ENCODE results near the gene TRPM4.

Gene TRPM4

DNA sequence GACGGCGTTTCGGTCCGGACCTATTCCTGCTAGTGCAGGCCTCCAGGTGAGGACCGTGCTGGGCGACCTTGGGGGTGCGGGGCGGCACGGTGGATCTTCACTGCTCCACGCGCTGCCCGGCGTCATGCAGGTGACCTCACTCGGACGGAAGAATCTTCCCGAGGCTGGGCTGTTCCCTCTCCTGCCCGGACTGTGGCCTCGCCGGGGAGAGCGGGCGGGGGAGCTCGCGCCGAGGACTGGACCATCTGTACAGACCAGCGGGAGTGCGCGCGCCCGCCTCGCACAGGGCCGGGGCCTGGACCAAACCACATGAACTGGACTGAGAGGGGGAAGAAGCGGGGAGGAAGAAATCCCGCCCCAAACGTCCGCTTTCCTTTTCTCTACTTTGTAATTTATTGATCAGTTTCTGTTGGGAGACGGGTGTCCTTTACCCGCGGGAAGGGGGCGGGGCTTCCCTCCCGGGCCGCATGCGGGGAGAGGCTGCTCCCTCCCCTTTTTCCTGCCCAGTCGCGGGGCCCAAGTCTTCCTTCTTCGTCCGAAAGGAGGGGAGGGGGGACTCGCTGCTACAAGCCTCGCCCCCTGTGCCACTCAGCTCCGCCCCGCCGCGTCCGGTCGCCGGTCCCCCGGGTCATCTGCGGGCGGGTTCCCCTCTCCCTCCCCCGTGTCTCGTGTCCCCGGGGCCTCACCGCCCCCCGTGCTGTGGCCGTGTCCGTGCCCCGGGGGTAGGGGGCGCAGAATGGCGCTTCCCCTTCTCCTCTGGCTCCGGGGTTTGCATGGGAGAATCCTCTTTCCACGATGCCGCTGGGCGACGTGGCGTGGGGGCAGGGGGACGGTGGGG lies 7.3 kb upstream of the TRPM4 start:
- TF ChIP-seq, protein P1, sequence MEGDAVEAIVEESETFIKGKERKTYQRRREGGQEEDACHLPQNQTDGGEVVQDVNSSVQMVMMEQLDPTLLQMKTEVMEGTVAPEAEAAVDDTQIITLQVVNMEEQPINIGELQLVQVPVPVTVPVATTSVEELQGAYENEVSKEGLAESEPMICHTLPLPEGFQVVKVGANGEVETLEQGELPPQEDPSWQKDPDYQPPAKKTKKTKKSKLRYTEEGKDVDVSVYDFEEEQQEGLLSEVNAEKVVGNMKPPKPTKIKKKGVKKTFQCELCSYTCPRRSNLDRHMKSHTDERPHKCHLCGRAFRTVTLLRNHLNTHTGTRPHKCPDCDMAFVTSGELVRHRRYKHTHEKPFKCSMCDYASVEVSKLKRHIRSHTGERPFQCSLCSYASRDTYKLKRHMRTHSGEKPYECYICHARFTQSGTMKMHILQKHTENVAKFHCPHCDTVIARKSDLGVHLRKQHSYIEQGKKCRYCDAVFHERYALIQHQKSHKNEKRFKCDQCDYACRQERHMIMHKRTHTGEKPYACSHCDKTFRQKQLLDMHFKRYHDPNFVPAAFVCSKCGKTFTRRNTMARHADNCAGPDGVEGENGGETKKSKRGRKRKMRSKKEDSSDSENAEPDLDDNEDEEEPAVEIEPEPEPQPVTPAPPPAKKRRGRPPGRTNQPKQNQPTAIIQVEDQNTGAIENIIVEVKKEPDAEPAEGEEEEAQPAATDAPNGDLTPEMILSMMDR (conservative IDR thresholded peaks at IDR 0.05; ENCODE audit: low read depth), result no peak

DNA sequence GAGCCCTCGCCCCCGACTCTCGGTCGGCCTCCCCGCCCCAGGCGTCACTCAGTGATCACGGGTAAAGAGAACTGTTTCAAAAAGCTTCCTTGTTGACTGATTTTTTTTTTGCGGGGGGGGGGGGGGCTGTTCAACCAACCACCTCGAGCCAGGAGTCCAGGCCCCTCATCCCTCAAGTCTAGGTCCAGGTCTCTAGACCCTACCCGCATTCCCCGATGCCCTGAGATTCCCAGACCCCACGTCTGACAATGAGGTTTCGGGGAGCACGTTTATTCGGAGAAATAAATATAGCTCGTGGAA lies 6.7 kb upstream of the TRPM4 start:
- TF ChIP-seq, protein P1 (conservative IDR thresholded peaks at IDR 0.05; ENCODE audit: low read depth), result no peak
- ChIA-PET CTCF (interaction anchor here (0.6 to 1.3 kb wide), 2 partner anchors 31 to 48 kb away, joined by 4 to 6 read pairs; no protein-coding TSS in a partner anchor), POLR2A (ENCODE audit: low non-redundant PET) (no interaction called here)
- no peak for DNase-seq (ENCODE audit: low spot score)
- H3K27ac ChIP-seq, result peak overlapping the region; percentile 87

More for the DNA sequence above, 7.3 kb upstream of the TRPM4 start:
- POLR2A ChIA-PET (ENCODE audit: low non-redundant PET), result interaction anchor here (0.6 kb wide), 1 partner anchor 9 kb away, joined by 3 read pairs; no protein-coding TSS in a partner anchor
- DNase-seq (ENCODE audit: low spot score), result peak; percentile 84
- CTCF ChIA-PET, result interaction anchor here (0.6 to 1.3 kb wide), 2 partner anchors 31 to 49 kb away, joined by 4 to 6 read pairs; no protein-coding TSS in a partner anchor
- H3K27ac ChIP-seq, result peak overlapping the region; percentile 87

DNA sequence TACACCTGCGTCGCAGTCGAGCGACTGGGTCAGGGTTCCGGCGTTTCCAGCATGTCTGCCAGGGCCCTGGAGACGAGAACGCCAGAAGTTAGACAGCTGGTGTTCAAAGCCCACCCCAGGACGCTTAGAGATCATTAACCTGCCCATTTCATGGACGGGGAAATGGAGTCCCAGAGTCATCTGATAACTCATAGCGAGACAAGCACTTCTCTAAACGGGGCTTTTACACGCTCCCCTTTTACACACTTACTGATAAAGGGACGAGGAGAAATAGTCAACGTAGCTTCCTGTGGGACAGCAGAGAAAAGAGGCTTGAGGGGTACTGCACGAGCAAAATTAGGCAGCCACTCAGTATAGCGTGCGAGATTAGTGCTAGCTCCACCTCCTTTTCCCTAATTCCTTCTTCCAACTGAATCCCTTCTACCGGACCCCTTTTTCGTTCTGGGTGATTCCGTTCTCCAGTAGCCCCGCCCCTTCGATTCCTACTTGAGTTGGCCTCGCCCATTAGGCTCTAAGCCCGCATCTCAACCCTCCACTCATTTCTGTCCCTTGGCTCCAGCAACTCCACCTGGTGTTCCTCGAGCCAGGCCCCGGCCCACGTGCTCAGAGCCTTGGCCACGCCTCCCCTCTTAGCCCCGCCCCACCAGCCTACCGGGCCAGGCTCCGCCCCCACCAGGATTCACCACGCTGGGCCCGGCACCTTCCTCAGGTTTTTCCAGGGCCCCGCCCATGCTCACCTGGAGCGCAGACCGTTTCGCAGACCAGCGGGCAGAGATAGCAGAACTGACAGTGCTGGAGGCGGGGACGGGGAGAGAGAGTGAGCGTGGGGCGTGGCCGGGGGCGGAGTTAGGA lies 6.1 kb upstream of the TRPM4 start:
- ChIA-PET POLR2A (ENCODE audit: low non-redundant PET) (no interaction called here), CTCF (interaction anchor here (0.8 to 1.3 kb wide), 2 partner anchors 37 to 47 kb away, joined by 3 to 6 read pairs; partner anchors contain the start of gene LIN7B)

DNA sequence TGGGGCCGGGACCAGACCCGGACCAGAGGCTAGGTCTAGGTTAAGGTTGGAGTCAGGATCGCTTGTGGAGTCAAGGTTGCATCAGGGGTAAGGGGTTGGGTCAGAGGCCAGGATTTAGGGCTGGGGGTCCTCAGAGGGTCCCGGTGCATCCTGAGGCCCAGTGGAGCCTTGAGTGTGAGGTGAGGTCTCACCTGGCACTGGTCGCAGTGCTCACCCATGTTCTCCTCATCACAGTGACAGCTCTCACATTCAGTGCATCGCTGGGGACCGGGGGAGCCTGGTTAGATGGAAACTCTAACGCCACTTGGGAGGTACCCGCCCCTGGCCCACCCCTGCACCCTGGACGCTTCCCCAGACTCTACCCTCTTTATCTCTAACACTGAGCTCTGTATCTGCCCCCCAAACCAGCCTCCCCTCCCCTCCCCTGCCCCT lies 5.5 kb upstream of the TRPM4 start:
- no peak for DNase-seq (ENCODE audit: low spot score)
- TF ChIP-seq, protein P1 (conservative IDR thresholded peaks at IDR 0.05; ENCODE audit: low read depth), result no peak
- ChIA-PET POLR2A (ENCODE audit: low non-redundant PET) (interaction anchor here (0.6 kb wide), 1 partner anchor 31 kb away, joined by 3 read pairs; no protein-coding TSS in a partner anchor), CTCF (interaction anchor here (0.8 kb wide), 1 partner anchor 38 kb away, joined by 3 read pairs; the partner anchor contains the start of gene LIN7B)
- peak overlapping the region; percentile 87 for H3K27ac ChIP-seq

More for the DNA sequence above, 6.1 kb upstream of the TRPM4 start:
- H3K27ac ChIP-seq, result peak overlapping the region; percentile 87
- TF ChIP-seq, protein P1 (conservative IDR thresholded peaks at IDR 0.05; ENCODE audit: low read depth), result no peak
- DNase-seq (ENCODE audit: low spot score), result peak; percentile 92

DNA sequence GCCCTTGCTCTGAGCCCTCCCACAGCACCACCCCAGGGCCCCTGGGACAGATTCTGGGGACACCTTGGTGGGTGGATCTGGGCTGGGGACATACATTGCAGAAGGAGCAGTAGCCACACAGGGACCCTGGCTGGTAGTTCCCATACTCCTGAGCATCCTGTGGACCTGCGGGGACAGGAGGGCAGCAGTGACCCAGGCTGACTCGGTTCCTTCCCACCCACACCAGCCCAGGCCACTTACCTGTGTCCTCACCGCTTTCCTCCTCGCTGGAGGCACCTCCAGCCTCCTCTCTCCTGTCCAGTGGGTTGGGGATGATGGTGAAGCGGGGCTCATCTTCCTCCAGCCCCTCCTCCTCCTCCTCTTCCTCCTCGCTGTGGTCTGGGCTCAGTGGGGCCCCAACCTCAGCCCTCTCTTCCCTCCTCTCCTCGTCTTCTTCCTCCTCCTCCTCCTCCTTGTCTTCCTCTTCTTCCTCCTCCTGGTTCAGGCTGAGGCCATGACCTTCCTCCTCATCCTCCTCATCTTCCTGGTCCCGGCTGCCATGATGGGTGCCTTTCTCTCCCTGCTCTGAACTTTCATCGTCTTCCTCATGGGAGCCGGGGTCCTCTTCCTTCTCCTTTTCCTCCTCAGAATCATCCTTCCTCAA lies 4.3 kb upstream of the TRPM4 start:
- TF ChIP-seq, protein P1 (conservative IDR thresholded peaks at IDR 0.05; ENCODE audit: low read depth), result no peak
- peak overlapping the region; percentile 87; the same call in 1 of the 2 replicates for H3K27ac ChIP-seq
- DNase-seq (ENCODE audit: low spot score), result no peak
- ChIA-PET POLR2A (ENCODE audit: low non-redundant PET) (no interaction called here), CTCF (no interaction called here)

DNA sequence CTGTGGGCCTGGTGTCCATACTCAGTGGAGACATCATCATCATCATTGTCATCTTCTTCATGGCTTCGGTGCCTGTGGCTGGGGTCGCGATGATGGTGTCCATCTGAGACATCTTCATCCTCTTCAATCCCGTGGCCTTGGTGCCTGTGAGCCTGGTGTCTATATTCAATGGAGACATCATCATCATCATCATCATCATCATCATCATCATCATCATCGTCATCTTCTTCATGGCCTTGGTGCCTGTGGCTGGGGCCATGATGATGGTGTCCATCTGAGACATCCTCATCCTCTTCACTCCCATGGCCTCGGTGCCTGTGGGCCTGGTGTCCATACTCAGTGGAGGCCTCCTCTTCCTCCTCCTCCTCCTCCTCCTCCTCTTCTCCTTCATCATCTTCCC lies 3.3 kb upstream of the TRPM4 start:
- ChIA-PET CTCF (interaction anchor here (1.2 kb wide), 1 partner anchor 56 kb away, joined by 3 read pairs; no protein-coding TSS in a partner anchor), POLR2A (ENCODE audit: low non-redundant PET) (no interaction called here)
- TF ChIP-seq, protein P1 (conservative IDR thresholded peaks at IDR 0.05; ENCODE audit: low read depth), result no peak

More for the DNA sequence above, 3.3 kb upstream of the TRPM4 start:
- DNase-seq (ENCODE audit: low spot score), result no peak
- no peak overlapping the region for H3K27ac ChIP-seq
